HG02642 (cell line): Measurements from ENCODE around the gene SLC27A2.
A peak's percentile ranks its signal among the peaks of the same experiment; 100 is the strongest.
"Not testable (repeated sequence)": the region's sequence is repeated elsewhere in the genome, so short reads cannot be mapped to it uniquely, and the experiment has no call there.

Experiments
- ATAC-seq: cut with Tn5 transposase; IDR thresholded peaks from one replicate; pipeline ENCODE4 v1.9.1; 2021; ENCODE audit warnings: mild to moderate bottlenecking; ENCODE audit not compliant: unreplicated experiment, poor library complexity

The SLC27A2 gene

GRCh38 chr15:50188793-50189192, 6.8 kb downstream of the SLC27A2 start:
- ATAC-seq: not testable (repeated sequence)

- ATAC-seq: no peak
Measured at GRCh38 chr15:50189633-50190032, 7.6 kb downstream of the SLC27A2 start.

GRCh38 chr15:50190166-50190570, 8.2 kb downstream of the SLC27A2 start:
- no peak for ATAC-seq

GRCh38 chr15:50190723-50191122, 8.7 kb downstream of the SLC27A2 start:
- peak; percentile 46 for ATAC-seq

- ATAC-seq: no peak
Measured at GRCh38 chr15:50192164-50192563, 10.2 kb downstream of the SLC27A2 start.

- no peak for ATAC-seq
Measured at GRCh38 chr15:50192926-50193620, 11.1 kb downstream of the SLC27A2 start.

- no peak for ATAC-seq
Measured at GRCh38 chr15:50202003-50202402, 20.0 kb downstream of the SLC27A2 start.

GRCh38 chr15:50206020-50206419, 24.0 kb downstream of the SLC27A2 start:
- no peak for ATAC-seq

GRCh38 chr15:50209809-50210208, 27.8 kb downstream of the SLC27A2 start:
- no peak for ATAC-seq

- no peak for ATAC-seq
Measured at GRCh38 chr15:50210462-50211157, 28.6 kb downstream of the SLC27A2 start.

- ATAC-seq: no peak
Measured at GRCh38 chr15:50218291-50218690, 36.3 kb downstream of the SLC27A2 start.

- no peak for ATAC-seq
Measured at GRCh38 chr15:50218691-50219090, 36.7 kb downstream of the SLC27A2 start.

- ATAC-seq: no peak
Measured at GRCh38 chr15:50219820-50220219, 37.8 kb downstream of the SLC27A2 start.

GRCh38 chr15:50222181-50222580, 40.2 kb downstream of the SLC27A2 start:
- ATAC-seq: no peak

- no peak for ATAC-seq
Measured at GRCh38 chr15:50224606-50225005, 42.6 kb downstream of the SLC27A2 start.

- ATAC-seq: no peak
Measured at GRCh38 chr15:50225057-50225456, 43.1 kb downstream of the SLC27A2 start.

- no peak for ATAC-seq
Measured at GRCh38 chr15:50225938-50226337, 43.9 kb downstream of the SLC27A2 start.

GRCh38 chr15:50227076-50227475, 45.1 kb downstream of the SLC27A2 start:
- no peak for ATAC-seq

- no peak for ATAC-seq
Measured at GRCh38 chr15:50228866-50229265, 46.9 kb downstream of the SLC27A2 start.

- ATAC-seq: no peak
Measured at GRCh38 chr15:50229336-50229735, 47.3 kb downstream of the SLC27A2 start.

- no peak for ATAC-seq
Measured at GRCh38 chr15:50231761-50232160, 49.8 kb downstream of the SLC27A2 start.

GRCh38 chr15:50232791-50233190, 50.8 kb downstream of the SLC27A2 start:
- no peak for ATAC-seq
